SK-N-SH (cell line): ENCODE measurements around the gene JAZF1. TPM values are rescaled to one million over a fixed set of nuclear protein-coding genes. Genes with fewer than 3 reads are reported as not detected.

ENCODE experiments used
- CTCF ChIA-PET: fragments of 300-600, 350-600 bp; formaldehyde crosslinking; extraction: SDS; loops from one replicate; lab custom pipeline; 2021; lab: Yijun Ruan, JAX
- POLR2A ChIA-PET: fragments of 350-600 bp; sonication (Branson Sonifier 250); formaldehyde crosslinking; extraction: SDS; loops from one replicate; lab custom pipeline; 2020; ENCODE audit warnings: antibody characterized with exemption, inconsistent platforms; lab: Yijun Ruan, JAX
- DNase-seq: peaks from one replicate; pipeline ENCODE4 v3.0.0; 2012
- H2AFZ ChIP-seq: fragments of 200-600 bp; sonication (generic); 2 replicates; pipeline ENCODE4 v1.8.1; 2016; ENCODE audit warnings: antibody characterized with exemption, mild to moderate bottlenecking, low read depth
- H3F3A ChIP-seq: fragments of 200-600 bp; sonication (generic); replicated peaks from 2 replicates; pipeline ENCODE3; 2016; ENCODE audit warnings: antibody characterized with exemption, mild to moderate bottlenecking; ENCODE audit not compliant: insufficient read depth
- H3K27ac ChIP-seq, 2 experiments: fragments of 200-500 bp in 1 of 2; fragments of 200-600 bp in 1 of 2; sonication (Bioruptor generic) in 1 of 2; sonication (generic), shearing (Covaris generic) in 1 of 2; 2 replicates each; pipeline versions ENCODE4 v1.5.1 to v1.6.1; 2014 to 2016; ENCODE audit warnings: low read depth in 2 of 2, inconsistent platforms in 1 of 2, low read length in 1 of 2, mild to moderate bottlenecking in 1 of 2, mixed read lengths in 1 of 2
- H3K27me3 ChIP-seq: fragments of 200-600 bp; sonication (generic), shearing (Covaris generic); 2 replicates; pipeline ENCODE4 v1.6.1; 2016; ENCODE audit warnings: mixed run types; ENCODE audit not compliant: insufficient read depth
- H3K36me3 ChIP-seq, 2 experiments: fragments of 200-500 bp in 1 of 2; fragments of 200-600 bp in 1 of 2; sonication (Bioruptor generic) in 1 of 2; sonication (generic) in 1 of 2; replicated peaks in 1 of 2; 2 replicates each; pipeline versions ENCODE3 to v1.5.1; 2014 to 2016; ENCODE audit warnings: low read length in 1 of 2, mild to moderate bottlenecking in 1 of 2; ENCODE audit not compliant: insufficient read depth in 2 of 2, control insufficient read depth in 1 of 2
- H3K4me1 ChIP-seq, 2 experiments: fragments of 200-500 bp in 1 of 2; fragments of 200-600 bp in 1 of 2; sonication (Bioruptor generic) in 1 of 2; sonication (generic), shearing (Covaris generic) in 1 of 2; 2 replicates each; pipeline versions ENCODE4 v1.5.1 to v1.6.1; 2014 to 2016; ENCODE audit warnings: low read depth in 1 of 2, low read length in 1 of 2, mixed run types in 1 of 2; ENCODE audit not compliant: insufficient read depth in 2 of 2, control insufficient read depth in 1 of 2
- H3K4me2 ChIP-seq: fragments of 200-600 bp; sonication (generic), shearing (Covaris generic); 2 replicates; pipeline ENCODE4 v1.6.1; 2017; ENCODE audit warnings: mixed run types
- H3K4me3 ChIP-seq, 2 experiments: fragments of 200-500 bp in 1 of 2; fragments of 200-600 bp in 1 of 2; sonication (Bioruptor generic) in 1 of 2; sonication (generic), shearing (Covaris generic) in 1 of 2; 2 replicates each; pipeline versions ENCODE4 v1.5.1 to v1.8.1; 2014 to 2016; ENCODE audit warnings: low read depth in 2 of 2, inconsistent platforms in 1 of 2, low read length in 1 of 2, mild to moderate bottlenecking in 1 of 2, mixed read lengths in 1 of 2, moderate library complexity in 1 of 2
- H3K79me2 ChIP-seq: fragments of 200-600 bp; sonication (generic); 2 replicates; pipeline ENCODE4 v1.8.1; 2017; ENCODE audit warnings: mild to moderate bottlenecking; ENCODE audit not compliant: insufficient read depth
- H3K9ac ChIP-seq: fragments of 200-600 bp; sonication (generic); 2 replicates; pipeline ENCODE4 v1.6.1; 2017; ENCODE audit warnings: mixed run types
- H3K9me2 ChIP-seq: fragments of 200-600 bp; sonication (generic); 2 replicates; pipeline ENCODE4 v1.6.1; 2017; ENCODE audit warnings: mixed run types
- H3K9me3 ChIP-seq: fragments of 200-600 bp; sonication (generic); 2 replicates; pipeline ENCODE4 v1.6.1; 2017; ENCODE audit warnings: mixed run types, mild to moderate bottlenecking, moderate library complexity
- H4K20me1 ChIP-seq: fragments of 200-600 bp; sonication (generic); 2 replicates; pipeline ENCODE4 v1.6.1; 2017; ENCODE audit warnings: mild to moderate bottlenecking, mixed run types; ENCODE audit not compliant: insufficient read depth
- CHD2 ChIP-seq: fragments of 150-350 bp; IDR thresholded peaks from 2 replicates; pipeline ENCODE4 v1.6.1; 2018; ENCODE audit warnings: low read length; ENCODE audit not compliant: partially characterized antibody
- ELF1 ChIP-seq: IDR thresholded peaks from 2 replicates; pipeline ENCODE4 v1.4.0; 2012
- EZH2phosphoT487 ChIP-seq: fragments of 200-600 bp; sonication (generic); IDR thresholded peaks from 2 replicates; pipeline ENCODE4 v1.6.1; 2017; ENCODE audit warnings: low read depth, mixed run types, mild to moderate bottlenecking, antibody characterized with exemption, moderate library complexity, borderline replicate concordance
- FOSL2 ChIP-seq: IDR thresholded peaks from 2 replicates; pipeline ENCODE4 v1.4.0; 2012; ENCODE audit warnings: low read depth, mild to moderate bottlenecking, moderate library complexity, borderline replicate concordance
- FOXJ3 ChIP-seq: sonication (generic); formaldehyde crosslinking; IDR thresholded peaks from 2 replicates; pipeline ENCODE4 v1.5.1; 2020; ENCODE audit warnings: mild to moderate bottlenecking, missing genetic modification reagents
- FOXM1 ChIP-seq: IDR thresholded peaks from 2 replicates; pipeline ENCODE4 v1.4.0; 2012; ENCODE audit warnings: low read depth, mild to moderate bottlenecking
- GABPA ChIP-seq: IDR thresholded peaks from 2 replicates; pipeline ENCODE4 v1.4.0; 2012; ENCODE audit warnings: low read depth, mild to moderate bottlenecking
- GATA2 ChIP-seq: sonication (generic); formaldehyde crosslinking; IDR thresholded peaks from 2 replicates; pipeline ENCODE4 v1.5.0; 2020; ENCODE audit warnings: mild to moderate bottlenecking, missing genetic modification reagents
- MXI1 ChIP-seq: IDR thresholded peaks from 2 replicates; pipeline ENCODE4 v1.6.1; 2012; ENCODE audit warnings: mild to moderate bottlenecking, low read depth, low read length, improper control_type of control experiment
- NFIC ChIP-seq: IDR thresholded peaks from 2 replicates; pipeline ENCODE4 v1.4.0; 2012; ENCODE audit warnings: borderline replicate concordance
- NRF1 ChIP-seq: IDR thresholded peaks from 2 replicates; pipeline ENCODE4 v1.6.1; 2012; ENCODE audit warnings: low read depth, mild to moderate bottlenecking, low read length
- RFX5 ChIP-seq: IDR thresholded peaks from 2 replicates; pipeline ENCODE4 v1.6.1; 2012; ENCODE audit warnings: mild to moderate bottlenecking, improper control_type of control experiment, low read length
- RXRA ChIP-seq: IDR thresholded peaks from 2 replicates; pipeline ENCODE4 v1.4.0; 2012; ENCODE audit warnings: low read depth, mild to moderate bottlenecking, borderline replicate concordance
- TEAD4 ChIP-seq: IDR thresholded peaks from 2 replicates; pipeline ENCODE4 v1.4.0; 2012; ENCODE audit warnings: mild to moderate bottlenecking, borderline replicate concordance; ENCODE audit not compliant: insufficient read depth
- WGBS: methylation state at CpG from one replicate; pipeline ENCODE4 v1.1.6; 2017; ENCODE audit warnings: low lambda C conversion rate; 5-methylcytosine and 5-hydroxymethylcytosine counted together
- polyA plus RNA-seq, 3 experiments: library from polyadenylated mRNA; depleted of rRNA; stranded (reverse); fragments of >200 nt; gene quantifications; 2 replicates each; pipeline ENCODE4 v1.2.3, GENCODE V29; 2012
- TF ChIP-seq, protein P1 (sequence below): IDR thresholded peaks from 2 replicates; pipeline ENCODE4; 2012
- TF ChIP-seq, protein P2 (sequence below): IDR thresholded peaks from 2 replicates; pipeline ENCODE4 v1.4.0; 2012; ENCODE audit warnings: low read depth, borderline replicate concordance
- TF ChIP-seq, protein P3 (sequence below): IDR thresholded peaks from 2 replicates; pipeline ENCODE4 v1.4.0; 2012; ENCODE audit warnings: low read depth
- TF ChIP-seq, protein P4 (sequence below): fragments of 150-350 bp; IDR thresholded peaks from 2 replicates; pipeline ENCODE4 v1.6.1; 2016; ENCODE audit warnings: mild to moderate bottlenecking, low read depth, low read length

The JAZF1 gene
- polyA plus RNA-seq, 1 of the 3 experiments (the other 2 are of a cell fraction): 1.7 TPM

DNA sequence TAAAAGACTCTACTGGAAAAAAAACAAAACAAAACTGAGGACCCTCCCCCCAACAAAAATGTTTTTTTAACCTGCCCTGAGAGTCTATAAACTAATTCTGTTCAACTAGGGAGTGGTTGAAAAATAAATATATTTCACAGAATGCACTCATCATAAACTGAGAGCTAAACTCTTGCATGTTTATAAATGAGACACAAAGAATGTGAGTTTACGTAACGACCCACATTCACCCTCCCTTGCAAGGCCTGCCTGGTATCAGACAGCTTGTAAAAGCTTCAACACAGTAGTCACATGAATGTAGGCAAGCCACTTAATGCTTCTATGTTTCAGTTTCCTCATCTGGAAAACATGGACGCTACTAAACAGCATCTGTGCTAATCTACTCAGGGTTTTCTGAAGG is 50.3 kb downstream of the JAZF1 start:
- POLR2A ChIA-PET: interaction anchor here (0.6 kb wide), 1 partner anchor 115 kb away, joined by 3 read pairs; no protein-coding TSS in a partner anchor
- CTCF ChIA-PET: interaction anchor here (0.6 to 1.2 kb wide), 4 partner anchors 9 to 1232 kb away, joined by 3 to 5 read pairs (median 3); no protein-coding TSS in a partner anchor
- H3K36me3 ChIP-seq: no peaks in the 10 kb centered on the region
- TF ChIP-seq, protein P1, sequence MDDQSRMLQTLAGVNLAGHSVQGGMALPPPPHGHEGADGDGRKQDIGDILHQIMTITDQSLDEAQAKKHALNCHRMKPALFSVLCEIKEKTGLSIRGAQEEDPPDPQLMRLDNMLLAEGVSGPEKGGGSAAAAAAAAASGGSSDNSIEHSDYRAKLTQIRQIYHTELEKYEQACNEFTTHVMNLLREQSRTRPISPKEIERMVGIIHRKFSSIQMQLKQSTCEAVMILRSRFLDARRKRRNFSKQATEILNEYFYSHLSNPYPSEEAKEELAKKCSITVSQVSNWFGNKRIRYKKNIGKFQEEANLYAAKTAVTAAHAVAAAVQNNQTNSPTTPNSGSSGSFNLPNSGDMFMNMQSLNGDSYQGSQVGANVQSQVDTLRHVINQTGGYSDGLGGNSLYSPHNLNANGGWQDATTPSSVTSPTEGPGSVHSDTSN: no peak
- no peak for TF ChIP-seq MXI1
- TF ChIP-seq FOSL2: no peak
- no peak for TF ChIP-seq CHD2
- no peak for TF ChIP-seq ELF1
- no peak for TF ChIP-seq RXRA
- TF ChIP-seq FOXJ3 (CRISPR knock-in tag): no peak
- no peak for TF ChIP-seq NFIC
- TF ChIP-seq RFX5: no peak
- TF ChIP-seq GATA2: no peak
- no peak for TF ChIP-seq GABPA
- TF ChIP-seq NRF1: no peak
- no peak for TF ChIP-seq EZH2phosphoT487
- TF ChIP-seq, protein P2, sequence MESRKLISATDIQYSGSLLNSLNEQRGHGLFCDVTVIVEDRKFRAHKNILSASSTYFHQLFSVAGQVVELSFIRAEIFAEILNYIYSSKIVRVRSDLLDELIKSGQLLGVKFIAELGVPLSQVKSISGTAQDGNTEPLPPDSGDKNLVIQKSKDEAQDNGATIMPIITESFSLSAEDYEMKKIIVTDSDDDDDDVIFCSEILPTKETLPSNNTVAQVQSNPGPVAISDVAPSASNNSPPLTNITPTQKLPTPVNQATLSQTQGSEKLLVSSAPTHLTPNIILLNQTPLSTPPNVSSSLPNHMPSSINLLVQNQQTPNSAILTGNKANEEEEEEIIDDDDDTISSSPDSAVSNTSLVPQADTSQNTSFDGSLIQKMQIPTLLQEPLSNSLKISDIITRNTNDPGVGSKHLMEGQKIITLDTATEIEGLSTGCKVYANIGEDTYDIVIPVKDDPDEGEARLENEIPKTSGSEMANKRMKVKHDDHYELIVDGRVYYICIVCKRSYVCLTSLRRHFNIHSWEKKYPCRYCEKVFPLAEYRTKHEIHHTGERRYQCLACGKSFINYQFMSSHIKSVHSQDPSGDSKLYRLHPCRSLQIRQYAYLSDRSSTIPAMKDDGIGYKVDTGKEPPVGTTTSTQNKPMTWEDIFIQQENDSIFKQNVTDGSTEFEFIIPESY: no peak
- TF ChIP-seq FOXM1: no peak
- TF ChIP-seq, protein P3, sequence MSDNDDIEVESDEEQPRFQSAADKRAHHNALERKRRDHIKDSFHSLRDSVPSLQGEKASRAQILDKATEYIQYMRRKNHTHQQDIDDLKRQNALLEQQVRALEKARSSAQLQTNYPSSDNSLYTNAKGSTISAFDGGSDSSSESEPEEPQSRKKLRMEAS: no peak
- no peak for TF ChIP-seq TEAD4
- TF ChIP-seq, protein P4, sequence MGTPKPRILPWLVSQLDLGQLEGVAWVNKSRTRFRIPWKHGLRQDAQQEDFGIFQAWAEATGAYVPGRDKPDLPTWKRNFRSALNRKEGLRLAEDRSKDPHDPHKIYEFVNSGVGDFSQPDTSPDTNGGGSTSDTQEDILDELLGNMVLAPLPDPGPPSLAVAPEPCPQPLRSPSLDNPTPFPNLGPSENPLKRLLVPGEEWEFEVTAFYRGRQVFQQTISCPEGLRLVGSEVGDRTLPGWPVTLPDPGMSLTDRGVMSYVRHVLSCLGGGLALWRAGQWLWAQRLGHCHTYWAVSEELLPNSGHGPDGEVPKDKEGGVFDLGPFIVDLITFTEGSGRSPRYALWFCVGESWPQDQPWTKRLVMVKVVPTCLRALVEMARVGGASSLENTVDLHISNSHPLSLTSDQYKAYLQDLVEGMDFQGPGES: no peak
- no peak for DNase-seq
- no peaks in the 10 kb centered on the region for H3K9me3 ChIP-seq
- H3F3A ChIP-seq: no peaks in the 10 kb centered on the region
- no peaks in the 10 kb centered on the region for H4K20me1 ChIP-seq
- H2AFZ ChIP-seq: no peak overlapping the region
- H3K27ac ChIP-seq: no peak overlapping the region
- H3K9ac ChIP-seq: no peak overlapping the region
- WGBS: 86% methylated on average over 3 of the region's 3 CpGs
- no peaks in the 10 kb centered on the region for H3K79me2 ChIP-seq
- no peaks in the 10 kb centered on the region for H3K9me2 ChIP-seq
- H3K4me2 ChIP-seq: no peak overlapping the region
- peaks cover 5 to 17% of the 10 kb centered on the region in 2 experiments; a peak in 2 of 4 replicates for H3K4me1 ChIP-seq
- H3K27me3 ChIP-seq: no peaks in the 10 kb centered on the region
- no peak overlapping the region for H3K4me3 ChIP-seq
